H7 (cell line): ENCODE data around the gene DNAJB6. TPM values are rescaled to one million over a fixed set of nuclear protein-coding genes. Genes with fewer than 3 reads are reported as not detected.

Experiments used
- DNase-seq: peaks from one replicate; pipeline ENCODE4 v3.0.0; 2012
- H3K27me3 ChIP-seq: 2 replicates; pipeline ENCODE4 v1.6.0; 2011; ENCODE audit warnings: mild to moderate bottlenecking, low read length; ENCODE audit not compliant: control insufficient read depth, insufficient read depth
- H3K36me3 ChIP-seq: replicated peaks from 2 replicates; pipeline ENCODE4 v1.5.1; 2011; ENCODE audit warnings: low read length; ENCODE audit not compliant: control insufficient read depth, insufficient read depth
- H3K4me3 ChIP-seq: 2 replicates; pipeline ENCODE4 v1.5.1; 2011; ENCODE audit warnings: low read depth, mild to moderate bottlenecking, control low read depth, low read length, moderate library complexity; ENCODE audit not compliant: insufficient read depth
- total RNA-seq: library from RNA; depleted of rRNA; stranded (reverse); fragments of >200 nt; shearing (Covaris generic); gene quantifications from 2 replicates; pipeline ENCODE4 v1.2.3, GENCODE V29; 2014

Gene DNAJB6
- total RNA-seq, 1 experiment from 2014 or later: 206 TPM

GRCh38 chr7:157402911-157403534 lies 66.2 kb downstream of the DNAJB6 start:
- no peak overlapping the region for H3K4me3 ChIP-seq
- peaks cover 18% of the 10 kb centered on the region for H3K36me3 ChIP-seq
- no peak for DNase-seq
- no peaks in the 10 kb centered on the region for H3K27me3 ChIP-seq

GRCh38 chr7:157403646-157404401 lies 67.0 kb downstream of the DNAJB6 start:
- no peaks in the 10 kb centered on the region for H3K27me3 ChIP-seq
- no peak for DNase-seq
- H3K4me3 ChIP-seq: no peak overlapping the region
- peaks cover 19% of the 10 kb centered on the region for H3K36me3 ChIP-seq

GRCh38 chr7:157404845-157405481 lies 68.2 kb downstream of the DNAJB6 start:
- Histone ChIP-seq H3K4me3 (no peak overlapping the region), H3K36me3 (peaks cover 14% of the 10 kb centered on the region), H3K27me3 (no peaks in the 10 kb centered on the region)
- DNase-seq: peak; percentile 28

- no peak overlapping the region for H3K4me3 ChIP-seq
- peak; percentile 43 for DNase-seq
- no peaks in the 10 kb centered on the region for H3K27me3 ChIP-seq
- peaks cover 14% of the 10 kb centered on the region for H3K36me3 ChIP-seq
Measured at GRCh38 chr7:157405501-157405900, 68.7 kb downstream of the DNAJB6 start.

- no peak overlapping the region for H3K4me3 ChIP-seq
- H3K27me3 ChIP-seq: no peaks in the 10 kb centered on the region
- peak; percentile 75 for DNase-seq
- H3K36me3 ChIP-seq: peaks cover 11% of the 10 kb centered on the region
Measured at GRCh38 chr7:157405914-157406810, 69.4 kb downstream of the DNAJB6 start.

- H3K36me3 ChIP-seq: peaks cover 10% of the 10 kb centered on the region
- H3K4me3 ChIP-seq: no peak overlapping the region
- DNase-seq: peak; percentile 61
- H3K27me3 ChIP-seq: no peaks in the 10 kb centered on the region
Measured at GRCh38 chr7:157406971-157407370, 70.2 kb downstream of the DNAJB6 start.

- H3K36me3 ChIP-seq: peaks cover 11% of the 10 kb centered on the region
- peak; percentile 61 for DNase-seq
- no peak overlapping the region for H3K4me3 ChIP-seq
Measured at GRCh38 chr7:157407512-157408257, 70.9 kb downstream of the DNAJB6 start.

GRCh38 chr7:157408258-157409101 lies 71.7 kb downstream of the DNAJB6 start:
- Histone ChIP-seq H3K4me3 (no peak overlapping the region), H3K36me3 (peaks cover 8% of the 10 kb centered on the region), H3K27me3 (no peaks in the 10 kb centered on the region)
- peak; percentile 47 for DNase-seq

More at GRCh38 chr7:157407512-157408257, 70.9 kb downstream of the DNAJB6 start:
- H3K27me3 ChIP-seq: no peaks in the 10 kb centered on the region

- DNase-seq: peak; percentile 51
- no peak overlapping the region for H3K4me3 ChIP-seq
- peaks cover 8% of the 10 kb centered on the region for H3K36me3 ChIP-seq
- H3K27me3 ChIP-seq: no peaks in the 10 kb centered on the region
Measured at GRCh38 chr7:157409149-157409752, 72.4 kb downstream of the DNAJB6 start.

- peak; percentile 64 for DNase-seq
- Histone ChIP-seq H3K27me3 (no peaks in the 10 kb centered on the region), H3K4me3 (no peak overlapping the region), H3K36me3 (peaks cover 11% of the 10 kb centered on the region)
Measured at GRCh38 chr7:157409753-157410727, 73.2 kb downstream of the DNAJB6 start.

GRCh38 chr7:157410831-157411556 lies 74.2 kb downstream of the DNAJB6 start:
- peaks cover 14% of the 10 kb centered on the region for H3K36me3 ChIP-seq
- no peak overlapping the region for H3K4me3 ChIP-seq
- no peaks in the 10 kb centered on the region for H3K27me3 ChIP-seq
- peak; percentile 62 for DNase-seq
